K562 (cell line): ENCODE results near the gene GABPB1. TPM values are rescaled to one million over a fixed set of nuclear protein-coding genes. Genes with fewer than 3 reads are reported as not detected.

Source experiments
- ATAC-seq: fragments of 200-7000 bp; cut with Tn5 transposase; 3 replicates; pipeline ENCODE4 v1.9.1; 2020; ENCODE audit warnings: moderate library complexity
- BruUV-seq: library from RNA; stranded (reverse); fragments of 400-500 nt; replicated peaks from 2 replicates; lab custom pipeline; 2021; lab: Mats Ljungman, UMichigan
- CTCF ChIA-PET: fragments of 300-600 bp; formaldehyde crosslinking; extraction: SDS; loops from one replicate; lab custom pipeline; 2021; ENCODE audit warnings: low intra/inter-chr PET ratio; lab: Yijun Ruan, JAX
- POLR2A ChIA-PET: fragments of 300-600, 350-650 bp; sonication (Branson Sonifier 250); formaldehyde crosslinking; extraction: SDS; loops from one replicate; lab custom pipeline; 2021; ENCODE audit warnings: antibody characterized with exemption, inconsistent platforms; lab: Yijun Ruan, JAX
- DNase-seq, 4 experiments: peaks; one replicate each; pipeline versions ENCODE4 v3.0.0 to v3.0.0-alpha.2; 2011 to 2018; ENCODE audit warnings: low spot score in 3 of 4, mixed read lengths in 3 of 4; ENCODE audit errors: extremely low read depth in 1 of 4
- FAIRE-seq: peaks from 2 replicates; lab custom pipeline; 2011; peaks lifted over from hg19 to GRCh38; lab: Jason Lieb, UNC
- H2AFZ ChIP-seq: 2 replicates; pipeline ENCODE4 v1.6.0; 2011; ENCODE audit warnings: low read depth, low read length, control low read depth, inconsistent platforms
- H3K27ac ChIP-seq: fragments of 200-600 bp; 3 replicates; pipeline ENCODE4 v1.8.0; 2011; ENCODE audit warnings: low read depth, mild to moderate bottlenecking, control low read depth, inconsistent platforms, low read length, moderate library complexity, mixed read lengths; ENCODE audit errors: extremely low read depth
- H3K27me3 ChIP-seq, 2 experiments: fragments of 300-600 bp in 1 of 2; 2 replicates in 1 of 2; 3 replicates in 1 of 2; pipeline versions ENCODE4 v1.6.0 to v1.8.0; 2011; ENCODE audit warnings: inconsistent platforms in 2 of 2, low read length in 2 of 2, mild to moderate bottlenecking in 1 of 2, mixed read lengths in 1 of 2, moderate library complexity in 1 of 2; ENCODE audit not compliant: control insufficient read depth in 2 of 2, insufficient read depth in 2 of 2
- H3K36me3 ChIP-seq: fragments of 300-600 bp; 3 replicates; pipeline ENCODE4 v1.8.0; 2011; ENCODE audit warnings: mild to moderate bottlenecking, low read length, inconsistent platforms; ENCODE audit not compliant: control insufficient read depth, insufficient read depth
- H3K4me1 ChIP-seq, 2 experiments: fragments of 200-600 bp in 1 of 2; replicated peaks in 1 of 2; 2 replicates in 1 of 2; 3 replicates in 1 of 2; pipeline versions ENCODE4 v1.5.1 to v1.8.0; 2011; ENCODE audit warnings: inconsistent platforms in 2 of 2, low read length in 2 of 2, mild to moderate bottlenecking in 1 of 2, mixed read lengths in 1 of 2, moderate library complexity in 1 of 2; ENCODE audit not compliant: control insufficient read depth in 2 of 2, insufficient read depth in 2 of 2
- H3K4me2 ChIP-seq: 2 replicates; pipeline ENCODE4 v1.6.1; 2011; ENCODE audit warnings: low read length, control low read depth, inconsistent platforms, mixed read lengths; ENCODE audit not compliant: insufficient read depth
- H3K4me3 ChIP-seq: fragments of 200-600 bp; sonication (generic), shearing (Covaris generic); 2 replicates; pipeline ENCODE4 v1.5.1; 2016; ENCODE audit warnings: control low read depth, inconsistent platforms
- H3K79me2 ChIP-seq: fragments of 200-600 bp; 3 replicates; pipeline ENCODE4 v1.8.0; 2011; ENCODE audit warnings: low read length, inconsistent platforms; ENCODE audit not compliant: control insufficient read depth, insufficient read depth
- H3K9ac ChIP-seq, 2 experiments: 2 replicates each; pipeline versions ENCODE4 v1.6.0 to v1.6.1; 2011; ENCODE audit warnings: low read depth in 2 of 2, low read length in 2 of 2, control low read depth in 1 of 2, inconsistent platforms in 1 of 2, mild to moderate bottlenecking in 1 of 2, mixed read lengths in 1 of 2; ENCODE audit not compliant: insufficient read depth in 1 of 2
- H3K9me1 ChIP-seq: one replicate; pipeline ENCODE4 v1.6.0; 2011; ENCODE audit warnings: inconsistent platforms, mild to moderate bottlenecking, low read length, moderate library complexity; ENCODE audit not compliant: control insufficient read depth, insufficient read depth
- H3K9me3 ChIP-seq: replicated peaks from 2 replicates; pipeline ENCODE4 v1.5.1; 2011; ENCODE audit warnings: low read depth, low read length, inconsistent platforms; ENCODE audit not compliant: control insufficient read depth, insufficient read depth
- H4K20me1 ChIP-seq: replicated peaks from 2 replicates; pipeline ENCODE4 v1.6.1; 2011; ENCODE audit warnings: low read length, inconsistent platforms, mixed read lengths; ENCODE audit not compliant: control insufficient read depth, insufficient read depth
- CHD4 ChIP-seq: fragments of 200-600 bp; sonication (generic); IDR thresholded peaks from 3 replicates; pipeline ENCODE4 v1.6.1; 2012; ENCODE audit warnings: low read depth, mild to moderate bottlenecking, mixed read lengths, low read length, inconsistent platforms; ENCODE audit not compliant: insufficient read depth, insufficient replicate concordance, poor library complexity, severe bottlenecking
- DACH1 ChIP-seq: fragments of 450-650 bp; IDR thresholded peaks from 2 replicates; pipeline ENCODE4 v1.6.1; 2018; ENCODE audit not compliant: partially characterized antibody
- DPF2 ChIP-seq: fragments of 450-650 bp; IDR thresholded peaks from 2 replicates; pipeline ENCODE4 v1.6.1; 2016
- ZEB2 ChIP-seq: fragments of 450-650 bp; IDR thresholded peaks from 2 replicates; pipeline ENCODE4 v1.6.1; 2016
- ZNF184 ChIP-seq: sonication (generic); formaldehyde crosslinking; IDR thresholded peaks from 2 replicates; pipeline ENCODE4 v1.5.0; 2020; ENCODE audit warnings: missing genetic modification reagents
- ZNF274 ChIP-seq: IDR thresholded peaks from 2 replicates; pipeline ENCODE4 v1.6.1; 2011; ENCODE audit warnings: low read depth, mild to moderate bottlenecking, low read length, moderate library complexity, borderline replicate concordance
- ZNF282 ChIP-seq: sonication (generic); formaldehyde crosslinking; IDR thresholded peaks from 2 replicates; pipeline ENCODE4 v1.8.1; 2023; ENCODE audit warnings: missing genetic modification reagents
- ZNF408 ChIP-seq: fragments of 250-450 bp; sonication (Bioruptor Pico); IDR thresholded peaks from 2 replicates; pipeline ENCODE4 v1.4.0; 2020; ENCODE audit warnings: low read depth, mild to moderate bottlenecking, moderate library complexity
- WGBS: fragments of 100-300 bp; shearing (Covaris generic); methylation state at CpG from one replicate; pipeline ENCODE4 v1.1.6; 2016; ENCODE audit warnings: low coverage, mixed read lengths; ENCODE audit not compliant: insufficient coverage; ENCODE audit errors: missing lambda C conversion rate; 5-methylcytosine and 5-hydroxymethylcytosine counted together
- in situ Hi-C: fragments of 300-500 bp; cut with MboI; formaldehyde crosslinking; loops from 4 replicates; pipeline ENCODE4 v1.15.0; 2018; ENCODE audit warnings: inconsistent platforms, mixed read lengths
- intact Hi-C: fragments of 100-400 bp; cut with micrococcal nuclease; formaldehyde crosslinking; loops from 2 replicates; pipeline ENCODE4 v1.14.2; 2022
- polyA plus RNA-seq, 8 experiments: library from polyadenylated mRNA; depleted of rRNA in 4 of 8; stranded (reverse) in 5 of 8; unstranded in 3 of 8; fragments of >200 nt; fragmentation: Nextera tagmentation in 2 of 8; fragmentation: Illumina TruSeq in 1 of 8; extraction: Ambion mirVana in 2 of 8; extraction: Trizol in 1 of 8; gene quantifications; 2 replicates each; pipeline versions ENCODE4 v1.2.1 to v1.2.3, GENCODE V29; 2011 to 2014; ENCODE audit warnings: inconsistent platforms in 1 of 8, missing spikeins in 1 of 8
- total RNA-seq, 7 experiments: library from RNA; depleted of rRNA in 6 of 7; stranded (reverse); fragments of >200 nt in 6 of 7; fragmentation: Illumina TruSeq in 2 of 7; extraction: Trizol in 2 of 7; gene quantifications; 2 replicates each; pipeline versions ENCODE4 v1.2.1 to v1.2.3, GENCODE V29; 2011 to 2021; ENCODE audit warnings: low replicate concordance in 1 of 7
- TF ChIP-seq, protein P1 (sequence below): fragments of 450-650 bp; IDR thresholded peaks from 2 replicates; pipeline ENCODE4 v1.6.1; 2017; ENCODE audit warnings: antibody characterized with exemption, mild to moderate bottlenecking
- TF ChIP-seq, protein P2 (sequence below), 2 experiments: fragments of 150-350 bp in 1 of 2; IDR thresholded peaks; 2 replicates each; pipeline ENCODE4 v1.6.1; 2012 to 2016; ENCODE audit warnings: low read depth in 2 of 2, low read length in 2 of 2, mild to moderate bottlenecking in 1 of 2, moderate library complexity in 1 of 2
- TF ChIP-seq, protein P3 (sequence below): sonication (generic); formaldehyde crosslinking; IDR thresholded peaks from 2 replicates; pipeline ENCODE4 v1.8.1; 2023; ENCODE audit warnings: mild to moderate bottlenecking, missing genetic modification reagents

GABPB1 gene
- total and polyA plus RNA-seq, 9 of the 15 experiments (the other 6 are each of a cell fraction or from before 2014, with no cell fraction given), result 11.8 to 42.3 (median 33.2) TPM

DNA sequence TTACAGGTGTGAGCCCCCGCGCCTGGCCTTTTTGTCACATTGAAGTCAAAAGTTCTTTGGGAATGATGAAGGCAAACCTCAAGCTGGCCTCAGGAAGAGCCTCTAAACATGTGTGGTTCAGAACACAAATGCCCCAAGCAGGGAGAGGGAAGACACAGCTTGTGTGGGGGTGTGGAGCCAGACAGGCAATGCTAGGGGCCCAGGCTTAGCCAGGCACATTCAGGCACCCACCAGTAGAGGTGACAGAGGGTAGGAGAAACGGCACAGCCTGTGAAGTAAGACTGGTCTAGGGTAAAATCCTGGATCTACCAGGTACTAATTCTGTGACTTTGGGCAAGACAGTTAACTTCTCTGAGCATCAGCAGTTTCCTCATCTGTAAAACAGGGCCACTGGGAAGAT lies 93.0 kb downstream of the GABPB1 start (continued):
- TF ChIP-seq, protein P1, sequence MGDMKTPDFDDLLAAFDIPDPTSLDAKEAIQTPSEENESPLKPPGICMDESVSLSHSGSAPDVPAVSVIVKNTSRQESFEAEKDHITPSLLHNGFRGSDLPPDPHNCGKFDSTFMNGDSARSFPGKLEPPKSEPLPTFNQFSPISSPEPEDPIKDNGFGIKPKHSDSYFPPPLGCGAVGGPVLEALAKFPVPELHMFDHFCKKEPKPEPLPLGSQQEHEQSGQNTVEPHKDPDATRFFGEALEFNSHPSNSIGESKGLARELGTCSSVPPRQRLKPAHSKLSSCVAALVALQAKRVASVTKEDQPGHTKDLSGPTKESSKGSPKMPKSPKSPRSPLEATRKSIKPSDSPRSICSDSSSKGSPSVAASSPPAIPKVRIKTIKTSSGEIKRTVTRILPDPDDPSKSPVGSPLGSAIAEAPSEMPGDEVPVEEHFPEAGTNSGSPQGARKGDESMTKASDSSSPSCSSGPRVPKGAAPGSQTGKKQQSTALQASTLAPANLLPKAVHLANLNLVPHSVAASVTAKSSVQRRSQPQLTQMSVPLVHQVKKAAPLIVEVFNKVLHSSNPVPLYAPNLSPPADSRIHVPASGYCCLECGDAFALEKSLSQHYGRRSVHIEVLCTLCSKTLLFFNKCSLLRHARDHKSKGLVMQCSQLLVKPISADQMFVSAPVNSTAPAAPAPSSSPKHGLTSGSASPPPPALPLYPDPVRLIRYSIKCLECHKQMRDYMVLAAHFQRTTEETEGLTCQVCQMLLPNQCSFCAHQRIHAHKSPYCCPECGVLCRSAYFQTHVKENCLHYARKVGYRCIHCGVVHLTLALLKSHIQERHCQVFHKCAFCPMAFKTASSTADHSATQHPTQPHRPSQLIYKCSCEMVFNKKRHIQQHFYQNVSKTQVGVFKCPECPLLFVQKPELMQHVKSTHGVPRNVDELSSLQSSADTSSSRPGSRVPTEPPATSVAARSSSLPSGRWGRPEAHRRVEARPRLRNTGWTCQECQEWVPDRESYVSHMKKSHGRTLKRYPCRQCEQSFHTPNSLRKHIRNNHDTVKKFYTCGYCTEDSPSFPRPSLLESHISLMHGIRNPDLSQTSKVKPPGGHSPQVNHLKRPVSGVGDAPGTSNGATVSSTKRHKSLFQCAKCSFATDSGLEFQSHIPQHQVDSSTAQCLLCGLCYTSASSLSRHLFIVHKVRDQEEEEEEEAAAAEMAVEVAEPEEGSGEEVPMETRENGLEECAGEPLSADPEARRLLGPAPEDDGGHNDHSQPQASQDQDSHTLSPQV, result peak; percentile 51
- TF ChIP-seq ZNF408, result no peak

DNA sequence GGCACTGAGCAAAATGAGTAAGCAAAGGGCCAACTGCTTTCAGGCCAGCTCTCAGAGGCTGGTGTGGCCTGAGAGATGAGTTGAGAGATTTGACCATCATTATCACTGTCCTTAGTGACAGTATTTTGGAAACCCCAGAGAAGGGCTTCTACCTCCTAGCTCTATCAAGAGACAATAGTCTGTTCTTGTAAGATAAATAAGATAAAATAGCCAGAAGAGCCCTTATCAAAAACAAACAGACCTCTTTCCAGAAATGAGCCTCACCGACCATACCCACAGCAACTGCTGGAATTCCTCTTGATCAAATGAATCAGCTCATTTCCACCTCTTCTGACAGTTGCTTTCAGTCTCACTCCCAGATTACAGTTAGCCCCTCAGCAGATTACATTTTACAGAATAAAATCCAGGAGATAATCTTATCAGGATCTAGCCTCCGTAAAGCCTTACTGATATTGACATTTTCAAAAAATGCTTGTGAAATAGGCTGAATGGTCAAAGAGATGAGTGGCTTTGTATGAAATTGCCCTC lies 94.0 kb downstream of the GABPB1 start:
- Histone ChIP-seq H3K36me3 (no peaks in the 10 kb centered on the region), H3K4me3 (no peak overlapping the region), H3K27me3 (no peaks in the 10 kb centered on the region), H3K79me2 (no peaks in the 10 kb centered on the region), H3K9ac (peak overlapping the region in 1 of 2 experiments; percentile 46; a peak in 1 of 4 replicates), H3K4me1 (peaks cover 58 to 59% of the 10 kb centered on the region in 2 experiments), H3K27ac (peak overlapping the region; percentile 85), H3K4me2 (peak overlapping the region; percentile 65; the same call in 1 of the 2 replicates), H3K9me3 (no peaks in the 10 kb centered on the region), H3K9me1 (no peaks in the 10 kb centered on the region), H2AFZ (0 out of 2 replicates have a peak overlapping the region, but pooled peaks have one; percentile 3), H4K20me1 (no peaks in the 10 kb centered on the region)
- CTCF ChIA-PET, result no interaction called here
- FAIRE-seq (no peak), DNase-seq (peak; percentile 85 to 90 (median 88)), ATAC-seq (peak; percentile 85)
- POLR2A ChIA-PET, result interaction anchor here (0.5 to 3.4 kb wide), 15 partner anchors 9 to 94 kb away, joined by 3 to 28 read pairs (median 4); partner anchors contain the start of gene GABPB1
- 0% methylated on average over 2 of the region's 2 CpGs for WGBS
- intact Hi-C loops, result loop anchor here (2.0 to 5.0 kb wide), 5 partner anchors 26 to 161 kb away; partner anchors contain the start of genes SLC27A2 and USP8
- BruUV-seq, result no TSS peak
- in situ Hi-C loops, result no loop called here
- TF ChIP-seq ZNF282 (CRISPR knock-in tag) (no peak), ZEB2 (peak; percentile 93), ZNF184 (CRISPR knock-in tag) (no peak), DPF2 (peak; percentile 96), ZNF274 (peak; percentile 61; the same call in 1 of the 2 replicates), DACH1 (peak; percentile 23), CHD4 (no peak)
- TF ChIP-seq, protein P2, sequence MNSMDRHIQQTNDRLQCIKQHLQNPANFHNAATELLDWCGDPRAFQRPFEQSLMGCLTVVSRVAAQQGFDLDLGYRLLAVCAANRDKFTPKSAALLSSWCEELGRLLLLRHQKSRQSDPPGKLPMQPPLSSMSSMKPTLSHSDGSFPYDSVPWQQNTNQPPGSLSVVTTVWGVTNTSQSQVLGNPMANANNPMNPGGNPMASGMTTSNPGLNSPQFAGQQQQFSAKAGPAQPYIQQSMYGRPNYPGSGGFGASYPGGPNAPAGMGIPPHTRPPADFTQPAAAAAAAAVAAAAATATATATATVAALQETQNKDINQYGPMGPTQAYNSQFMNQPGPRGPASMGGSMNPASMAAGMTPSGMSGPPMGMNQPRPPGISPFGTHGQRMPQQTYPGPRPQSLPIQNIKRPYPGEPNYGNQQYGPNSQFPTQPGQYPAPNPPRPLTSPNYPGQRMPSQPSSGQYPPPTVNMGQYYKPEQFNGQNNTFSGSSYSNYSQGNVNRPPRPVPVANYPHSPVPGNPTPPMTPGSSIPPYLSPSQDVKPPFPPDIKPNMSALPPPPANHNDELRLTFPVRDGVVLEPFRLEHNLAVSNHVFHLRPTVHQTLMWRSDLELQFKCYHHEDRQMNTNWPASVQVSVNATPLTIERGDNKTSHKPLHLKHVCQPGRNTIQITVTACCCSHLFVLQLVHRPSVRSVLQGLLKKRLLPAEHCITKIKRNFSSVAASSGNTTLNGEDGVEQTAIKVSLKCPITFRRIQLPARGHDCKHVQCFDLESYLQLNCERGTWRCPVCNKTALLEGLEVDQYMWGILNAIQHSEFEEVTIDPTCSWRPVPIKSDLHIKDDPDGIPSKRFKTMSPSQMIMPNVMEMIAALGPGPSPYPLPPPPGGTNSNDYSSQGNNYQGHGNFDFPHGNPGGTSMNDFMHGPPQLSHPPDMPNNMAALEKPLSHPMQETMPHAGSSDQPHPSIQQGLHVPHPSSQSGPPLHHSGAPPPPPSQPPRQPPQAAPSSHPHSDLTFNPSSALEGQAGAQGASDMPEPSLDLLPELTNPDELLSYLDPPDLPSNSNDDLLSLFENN (IDR thresholded peaks at IDR 0.05; ENCODE audit: low read depth in 2 of 2, low read length in 2 of 2), result peak in 1 of 2 experiments; percentile 93; a peak in 2 of 4 replicates
- TF ChIP-seq, protein P3, sequence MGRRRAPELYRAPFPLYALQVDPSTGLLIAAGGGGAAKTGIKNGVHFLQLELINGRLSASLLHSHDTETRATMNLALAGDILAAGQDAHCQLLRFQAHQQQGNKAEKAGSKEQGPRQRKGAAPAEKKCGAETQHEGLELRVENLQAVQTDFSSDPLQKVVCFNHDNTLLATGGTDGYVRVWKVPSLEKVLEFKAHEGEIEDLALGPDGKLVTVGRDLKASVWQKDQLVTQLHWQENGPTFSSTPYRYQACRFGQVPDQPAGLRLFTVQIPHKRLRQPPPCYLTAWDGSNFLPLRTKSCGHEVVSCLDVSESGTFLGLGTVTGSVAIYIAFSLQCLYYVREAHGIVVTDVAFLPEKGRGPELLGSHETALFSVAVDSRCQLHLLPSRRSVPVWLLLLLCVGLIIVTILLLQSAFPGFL (CRISPR knock-in tag), result no peak
